ENCODE results near the gene COL23A1.

The COL23A1 gene

GRCh38 chr5:178377583-178378270 is 212.5 kb downstream of the COL23A1 start:
- DNase-seq (ENCODE audit: low read depth): no peak
- H3K4me3 ChIP-seq (ENCODE audit: low read depth, low read length): no peak overlapping the region
- TF ChIP-seq, protein P1, sequence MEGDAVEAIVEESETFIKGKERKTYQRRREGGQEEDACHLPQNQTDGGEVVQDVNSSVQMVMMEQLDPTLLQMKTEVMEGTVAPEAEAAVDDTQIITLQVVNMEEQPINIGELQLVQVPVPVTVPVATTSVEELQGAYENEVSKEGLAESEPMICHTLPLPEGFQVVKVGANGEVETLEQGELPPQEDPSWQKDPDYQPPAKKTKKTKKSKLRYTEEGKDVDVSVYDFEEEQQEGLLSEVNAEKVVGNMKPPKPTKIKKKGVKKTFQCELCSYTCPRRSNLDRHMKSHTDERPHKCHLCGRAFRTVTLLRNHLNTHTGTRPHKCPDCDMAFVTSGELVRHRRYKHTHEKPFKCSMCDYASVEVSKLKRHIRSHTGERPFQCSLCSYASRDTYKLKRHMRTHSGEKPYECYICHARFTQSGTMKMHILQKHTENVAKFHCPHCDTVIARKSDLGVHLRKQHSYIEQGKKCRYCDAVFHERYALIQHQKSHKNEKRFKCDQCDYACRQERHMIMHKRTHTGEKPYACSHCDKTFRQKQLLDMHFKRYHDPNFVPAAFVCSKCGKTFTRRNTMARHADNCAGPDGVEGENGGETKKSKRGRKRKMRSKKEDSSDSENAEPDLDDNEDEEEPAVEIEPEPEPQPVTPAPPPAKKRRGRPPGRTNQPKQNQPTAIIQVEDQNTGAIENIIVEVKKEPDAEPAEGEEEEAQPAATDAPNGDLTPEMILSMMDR (conservative IDR thresholded peaks at IDR 0.05; ENCODE audit: low read depth, low read length): no peak

- DNase-seq (ENCODE audit: low read depth): no peak
- TF ChIP-seq, protein P1 (conservative IDR thresholded peaks at IDR 0.05; ENCODE audit: low read depth, low read length): no peak
- H3K4me3 ChIP-seq (ENCODE audit: low read depth, low read length): no peak overlapping the region
These were observed 213.1 kb downstream of the COL23A1 start for GRCh38 chr5:178376921-178377582.

- TF ChIP-seq, protein P1 (conservative IDR thresholded peaks at IDR 0.05; ENCODE audit: low read depth, low read length): no peak
- no peak overlapping the region for H3K4me3 ChIP-seq (ENCODE audit: low read depth, low read length)
- no peak for DNase-seq (ENCODE audit: low read depth)
These were observed 214.8 kb downstream of the COL23A1 start for GRCh38 chr5:178375348-178375747.

- TF ChIP-seq, protein P1 (conservative IDR thresholded peaks at IDR 0.05; ENCODE audit: low read depth, low read length): no peak
- DNase-seq (ENCODE audit: low read depth): no peak
- no peak overlapping the region for H3K4me3 ChIP-seq (ENCODE audit: low read depth, low read length)
These were observed 216.5 kb downstream of the COL23A1 start for GRCh38 chr5:178373711-178374110.

DNA sequence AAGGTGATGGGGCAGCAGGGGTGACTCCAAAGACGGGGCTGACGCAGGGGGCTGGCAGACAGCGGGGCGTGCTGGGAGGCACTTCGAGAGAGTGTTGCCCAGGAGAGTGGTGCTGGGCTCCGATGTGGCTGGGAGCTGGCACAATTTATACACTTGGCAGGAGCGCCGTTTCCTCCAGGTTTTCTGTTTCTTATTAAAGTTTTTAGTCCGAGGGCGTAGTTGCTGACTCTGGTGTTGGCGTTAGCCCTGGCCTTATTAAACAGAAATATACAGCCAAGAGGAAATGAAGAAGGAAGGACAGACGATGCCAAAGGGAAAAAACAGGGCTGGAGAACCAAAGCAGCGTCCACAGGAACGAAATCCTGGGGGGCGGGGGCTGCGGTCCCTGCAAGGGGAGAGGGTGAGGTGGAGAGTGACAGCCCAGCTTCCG is 218.0 kb downstream of the COL23A1 start:
- H3K4me3 ChIP-seq (ENCODE audit: low read depth, low read length): no peak overlapping the region
- TF ChIP-seq, protein P1 (conservative IDR thresholded peaks at IDR 0.05; ENCODE audit: low read depth, low read length): no peak

GRCh38 chr5:178371362-178372111 is 218.7 kb downstream of the COL23A1 start:
- TF ChIP-seq, protein P1 (conservative IDR thresholded peaks at IDR 0.05; ENCODE audit: low read depth, low read length): no peak
- H3K4me3 ChIP-seq (ENCODE audit: low read depth, low read length): no peak overlapping the region
- peak; percentile 36 for DNase-seq (ENCODE audit: low read depth)

More for the DNA sequence above, 218.0 kb downstream of the COL23A1 start:
- no peak for DNase-seq (ENCODE audit: low read depth)
